Karpas-422 (cell line): ENCODE data around the gene CCDC178. TPM values are rescaled to one million over a fixed set of nuclear protein-coding genes. Genes with fewer than 3 reads are reported as not detected.
"Not testable (repeated sequence)": the region's sequence is repeated elsewhere in the genome, so short reads cannot be mapped to it uniquely, and the experiment has no call there.

Experiments used
- DNase-seq: peaks from one replicate; pipeline ENCODE4 v3.0.0-alpha.2; 2015
- H2AFZ ChIP-seq: fragments of 200-600 bp; sonication (generic); 2 replicates; pipeline ENCODE4 v1.6.1; 2014; ENCODE audit warnings: antibody characterized with exemption, low read length, mixed read lengths
- H3K27ac ChIP-seq: fragments of 200-600 bp; sonication (generic); 2 replicates; pipeline ENCODE4 v1.5.1; 2014; ENCODE audit warnings: mild to moderate bottlenecking, low read length, moderate library complexity
- H3K27me3 ChIP-seq: fragments of 200-600 bp; sonication (generic); 2 replicates; pipeline ENCODE4 v1.6.1; 2014; ENCODE audit warnings: low read length, mixed read lengths
- H3K36me3 ChIP-seq: fragments of 200-600 bp; sonication (generic); 2 replicates; pipeline ENCODE4 v1.6.1; 2014; ENCODE audit warnings: low read length, mixed read lengths; ENCODE audit not compliant: insufficient read depth
- H3K4me1 ChIP-seq: fragments of 200-600 bp; sonication (generic); 2 replicates; pipeline ENCODE4 v1.6.1; 2014; ENCODE audit warnings: mild to moderate bottlenecking, low read length, mixed read lengths
- H3K4me2 ChIP-seq: fragments of 200-600 bp; sonication (generic); 2 replicates; pipeline ENCODE4 v1.6.1; 2014; ENCODE audit warnings: low read length, low read depth, mild to moderate bottlenecking; ENCODE audit not compliant: poor library complexity, severe bottlenecking
- H3K4me3 ChIP-seq: fragments of 200-600 bp; sonication (generic); 2 replicates; pipeline ENCODE4 v1.5.1; 2014; ENCODE audit warnings: mild to moderate bottlenecking, antibody characterized with exemption, low read length, mixed read lengths
- H3K79me2 ChIP-seq: fragments of 200-600 bp; sonication (generic); 2 replicates; pipeline ENCODE4 v1.6.1; 2014; ENCODE audit warnings: mild to moderate bottlenecking, low read length, mixed read lengths
- H3K9ac ChIP-seq: fragments of 200-600 bp; sonication (generic); 2 replicates; pipeline ENCODE4 v1.6.0; 2014; ENCODE audit warnings: low read length
- H3K9me2 ChIP-seq: fragments of 200-600 bp; sonication (generic), shearing (Covaris generic); replicated peaks from 2 replicates; pipeline ENCODE4 v1.6.0; 2014; ENCODE audit warnings: mild to moderate bottlenecking, low read length, moderate library complexity; ENCODE audit not compliant: insufficient read depth
- H3K9me3 ChIP-seq: fragments of 300-700, 200-600 bp; sonication (generic); 2 replicates; pipeline ENCODE4 v1.6.1; 2014; ENCODE audit warnings: low read length, mixed read lengths
- H4K20me1 ChIP-seq: fragments of 200-600 bp; sonication (generic); 2 replicates; pipeline ENCODE4 v1.6.1; 2014; ENCODE audit warnings: mild to moderate bottlenecking, antibody characterized with exemption, low read length, low read depth; ENCODE audit not compliant: insufficient read depth
- total RNA-seq: library from RNA; depleted of rRNA; stranded (reverse); fragments of >200 nt; shearing (Covaris generic); gene quantifications from 2 replicates; pipeline ENCODE4 v1.2.3, GENCODE V29; 2014; ENCODE audit warnings: low replicate concordance

CCDC178 gene
- total RNA-seq, 1 experiment from 2014 or later: not detected

- H3K9me2 ChIP-seq: no peaks in the 10 kb centered on the region
- no peak overlapping the region for H3K27ac ChIP-seq
- no peaks in the 10 kb centered on the region for H3K36me3 ChIP-seq
- DNase-seq: no peak
- H3K9ac ChIP-seq: no peak overlapping the region
- H4K20me1 ChIP-seq: no peaks in the 10 kb centered on the region
- no peak overlapping the region for H3K4me3 ChIP-seq
- H3K79me2 ChIP-seq: no peaks in the 10 kb centered on the region
- H3K4me2 ChIP-seq: no peak overlapping the region
- H3K4me1 ChIP-seq: peaks cover 12% of the 10 kb centered on the region; the same call in 1 of the 2 replicates
- H3K9me3 ChIP-seq: no peaks in the 10 kb centered on the region
- H3K27me3 ChIP-seq: no peaks in the 10 kb centered on the region
- no peak overlapping the region for H2AFZ ChIP-seq
These were observed 256.3 kb downstream of the CCDC178 start for GRCh38 chr18:33184175-33184574.

DNA sequence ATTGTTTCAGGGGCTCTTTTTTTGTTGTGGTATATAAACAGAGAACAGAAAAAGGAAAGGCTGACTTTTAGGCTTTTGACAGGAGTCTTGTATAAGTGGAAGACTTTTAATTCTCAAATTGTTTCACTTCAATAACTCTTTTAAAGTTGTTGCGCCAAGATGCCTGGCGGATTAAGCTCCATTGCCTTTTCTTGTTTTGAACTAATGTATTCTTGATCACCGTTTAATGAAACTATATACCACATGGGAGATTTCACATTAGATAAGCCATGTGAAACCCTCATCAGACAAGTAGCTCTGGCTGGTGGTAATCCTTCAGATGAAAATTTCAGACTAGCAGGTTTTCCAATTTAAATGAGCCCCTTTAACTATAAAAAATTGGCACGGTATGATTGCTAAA is 257.4 kb downstream of the CCDC178 start:
- DNase-seq: no peak
- H3K9me2 ChIP-seq: no peaks in the 10 kb centered on the region
- H3K79me2 ChIP-seq: no peaks in the 10 kb centered on the region
- H3K27me3 ChIP-seq: no peaks in the 10 kb centered on the region
- no peaks in the 10 kb centered on the region for H3K9me3 ChIP-seq
- H2AFZ ChIP-seq: no peak overlapping the region
- H3K4me2 ChIP-seq: no peak overlapping the region
- no peak overlapping the region for H3K27ac ChIP-seq
- H3K4me3 ChIP-seq: no peak overlapping the region
- no peaks in the 10 kb centered on the region for H4K20me1 ChIP-seq
- H3K9ac ChIP-seq: no peak overlapping the region
- peaks cover 12% of the 10 kb centered on the region; the same call in 1 of the 2 replicates for H3K4me1 ChIP-seq
- H3K36me3 ChIP-seq: no peaks in the 10 kb centered on the region

- no peak for DNase-seq
- Histone ChIP-seq H2AFZ (no peak overlapping the region), H3K4me2 (no peak overlapping the region), H3K4me3 (no peak overlapping the region), H3K9me2 (no peaks in the 10 kb centered on the region), H3K4me1 (peaks cover 12% of the 10 kb centered on the region; the same call in 1 of the 2 replicates), H3K36me3 (no peaks in the 10 kb centered on the region), H4K20me1 (no peaks in the 10 kb centered on the region), H3K27me3 (no peaks in the 10 kb centered on the region), H3K9ac (no peak overlapping the region), H3K79me2 (no peaks in the 10 kb centered on the region), H3K9me3 (no peaks in the 10 kb centered on the region), H3K27ac (no peak overlapping the region)
These were observed 259.5 kb downstream of the CCDC178 start for GRCh38 chr18:33181016-33181415.

- no peak overlapping the region for H2AFZ ChIP-seq
- H4K20me1 ChIP-seq: no peaks in the 10 kb centered on the region
- H3K36me3 ChIP-seq: no peaks in the 10 kb centered on the region
- H3K9me2 ChIP-seq: no peaks in the 10 kb centered on the region
- no peak for DNase-seq
- H3K27ac ChIP-seq: no peak overlapping the region
- H3K4me1 ChIP-seq: no peaks in the 10 kb centered on the region
- H3K9me3 ChIP-seq: no peaks in the 10 kb centered on the region
- no peak overlapping the region for H3K4me2 ChIP-seq
- H3K79me2 ChIP-seq: no peaks in the 10 kb centered on the region
- no peak overlapping the region for H3K4me3 ChIP-seq
- no peaks in the 10 kb centered on the region for H3K27me3 ChIP-seq
- H3K9ac ChIP-seq: no peak overlapping the region
These were observed 271.3 kb downstream of the CCDC178 start for GRCh38 chr18:33169218-33169617.

DNA sequence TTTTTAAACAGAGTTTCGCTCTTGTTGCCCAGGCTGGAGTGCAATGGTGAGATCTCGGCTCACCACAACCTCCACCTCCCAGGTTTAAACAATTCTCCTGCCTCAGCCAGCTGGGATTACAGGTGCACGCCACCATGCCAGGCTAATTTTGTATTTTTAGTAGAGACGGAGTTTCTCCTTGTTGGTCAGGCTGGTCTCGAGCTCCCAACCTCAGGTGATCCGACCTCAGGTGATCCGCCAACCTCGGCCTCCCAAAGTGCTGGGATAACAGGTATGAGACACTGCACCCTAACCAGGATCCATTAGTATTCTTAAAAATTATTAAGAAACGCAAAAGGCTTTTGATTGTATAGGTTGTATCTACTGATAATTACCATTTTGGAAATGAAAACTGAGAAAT is 276.4 kb downstream of the CCDC178 start:
- not testable (repeated sequence) for DNase-seq, H3K4me1 ChIP-seq, H4K20me1 ChIP-seq, H3K27ac ChIP-seq, H3K36me3 ChIP-seq, H3K9me3 ChIP-seq, H3K9me2 ChIP-seq, H3K9ac ChIP-seq, H3K27me3 ChIP-seq, H3K79me2 ChIP-seq, H3K4me3 ChIP-seq, H3K4me2 ChIP-seq, H2AFZ ChIP-seq

DNA sequence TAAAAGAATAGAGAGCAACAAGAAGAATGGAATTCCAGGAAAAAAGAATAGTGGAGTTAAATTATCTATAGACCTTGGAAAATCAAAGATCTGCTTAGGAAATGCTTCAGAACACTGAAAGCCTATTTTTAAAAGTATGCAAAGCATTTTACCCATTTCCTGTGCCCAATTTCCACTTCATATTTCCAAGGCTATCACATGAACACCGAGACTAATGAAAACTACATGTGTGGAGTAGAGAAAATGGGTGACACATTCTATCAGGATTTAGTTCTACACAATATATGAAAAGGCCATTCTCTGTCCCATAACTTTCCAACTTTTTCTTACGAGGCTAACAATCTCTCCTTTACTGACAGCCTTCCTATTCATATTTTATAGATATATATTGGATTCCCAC is 279.4 kb downstream of the CCDC178 start:
- Histone ChIP-seq H3K4me1 (no peaks in the 10 kb centered on the region), H3K27ac (no peak overlapping the region), H2AFZ (no peak overlapping the region), H3K79me2 (no peaks in the 10 kb centered on the region), H4K20me1 (no peaks in the 10 kb centered on the region), H3K36me3 (no peaks in the 10 kb centered on the region), H3K9me2 (no peaks in the 10 kb centered on the region), H3K4me2 (no peak overlapping the region), H3K9ac (no peak overlapping the region), H3K4me3 (no peak overlapping the region), H3K27me3 (no peaks in the 10 kb centered on the region), H3K9me3 (no peaks in the 10 kb centered on the region)
- no peak for DNase-seq

DNA sequence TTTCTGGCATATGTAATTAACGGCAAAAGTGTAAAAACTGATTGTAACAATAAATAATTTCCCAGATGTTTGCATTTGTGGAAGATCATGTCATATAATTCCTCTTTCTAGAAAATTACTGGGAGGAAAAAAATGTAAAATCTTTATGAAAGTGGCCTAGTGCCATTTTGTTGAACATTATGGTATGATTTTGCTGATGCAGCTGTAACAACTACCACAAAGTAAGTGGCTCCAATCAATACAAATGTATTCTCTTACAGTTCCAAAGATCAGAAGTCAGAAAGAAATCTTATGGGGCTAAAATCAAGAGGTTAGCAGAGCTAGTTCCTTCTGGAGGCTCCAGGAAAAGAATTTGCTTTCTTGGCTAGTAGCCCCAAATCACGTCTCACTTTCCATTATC is 281.4 kb downstream of the CCDC178 start:
- no peaks in the 10 kb centered on the region for H3K9me2 ChIP-seq
- H3K36me3 ChIP-seq: no peaks in the 10 kb centered on the region
- no peak overlapping the region for H3K4me3 ChIP-seq
- H3K9ac ChIP-seq: no peak overlapping the region
- H3K9me3 ChIP-seq: no peaks in the 10 kb centered on the region
- no peaks in the 10 kb centered on the region for H4K20me1 ChIP-seq
- no peaks in the 10 kb centered on the region for H3K79me2 ChIP-seq
- H3K27me3 ChIP-seq: no peaks in the 10 kb centered on the region
- no peak overlapping the region for H3K4me2 ChIP-seq
- no peak overlapping the region for H3K27ac ChIP-seq
- no peak for DNase-seq
- H3K4me1 ChIP-seq: no peaks in the 10 kb centered on the region
- H2AFZ ChIP-seq: no peak overlapping the region

GRCh38 chr18:33157893-33158292 is 282.6 kb downstream of the CCDC178 start:
- Histone ChIP-seq H3K79me2 (no peaks in the 10 kb centered on the region), H3K4me2 (no peak overlapping the region), H3K4me1 (no peaks in the 10 kb centered on the region), H3K9ac (no peak overlapping the region), H4K20me1 (no peaks in the 10 kb centered on the region), H3K9me2 (no peaks in the 10 kb centered on the region), H3K27me3 (no peaks in the 10 kb centered on the region), H3K4me3 (no peak overlapping the region), H3K27ac (no peak overlapping the region), H3K36me3 (no peaks in the 10 kb centered on the region), H2AFZ (no peak overlapping the region), H3K9me3 (no peaks in the 10 kb centered on the region)
- DNase-seq: no peak

- H3K4me2 ChIP-seq: no peak overlapping the region
- no peaks in the 10 kb centered on the region for H4K20me1 ChIP-seq
- H3K9me3 ChIP-seq: no peaks in the 10 kb centered on the region
- H3K36me3 ChIP-seq: no peaks in the 10 kb centered on the region
- H3K4me3 ChIP-seq: no peak overlapping the region
- no peaks in the 10 kb centered on the region for H3K9me2 ChIP-seq
- no peak overlapping the region for H3K27ac ChIP-seq
- H3K79me2 ChIP-seq: no peaks in the 10 kb centered on the region
- no peaks in the 10 kb centered on the region for H3K4me1 ChIP-seq
- no peak overlapping the region for H3K9ac ChIP-seq
- DNase-seq: no peak
- no peaks in the 10 kb centered on the region for H3K27me3 ChIP-seq
- H2AFZ ChIP-seq: no peak overlapping the region
These were observed 283.5 kb downstream of the CCDC178 start for GRCh38 chr18:33156906-33157470.
